Fibroblast of villous mesenchyme (primary cell): ENCODE measurements around the gene RUNX1. TPM values are rescaled to one million over a fixed set of nuclear protein-coding genes. Genes with fewer than 3 reads are reported as not detected.
A peak's percentile ranks its signal among the peaks of the same experiment; 100 is the strongest.

Experiments
- DNase-seq: peaks from one replicate; pipeline ENCODE4 v3.0.0-alpha.2; 2010; ENCODE audit warnings: low read depth
- H3K4me3 ChIP-seq: 2 replicates; pipeline ENCODE4 v1.5.1; 2011; ENCODE audit warnings: low read depth, mild to moderate bottlenecking, low read length
- CTCF ChIP-seq: IDR thresholded peaks from 2 replicates; pipeline ENCODE4 v1.5.1; 2012; ENCODE audit warnings: low read depth, mild to moderate bottlenecking, low read length; ENCODE audit not compliant: insufficient read depth
- total RNA-seq: library from RNA; depleted of rRNA; stranded (reverse); fragments of >200 nt; gene quantifications from 2 replicates; pipeline ENCODE4 v1.2.3, GENCODE V29; 2012

Gene RUNX1
- total RNA-seq, 1 donor: 21.6 TPM

GRCh38 chr21:34782506-34783360, 266.4 kb downstream of the RUNX1 start:
- TF ChIP-seq CTCF: no peak
- no peak overlapping the region for H3K4me3 ChIP-seq
- DNase-seq: no peak

- H3K4me3 ChIP-seq: no peak overlapping the region
- DNase-seq: no peak
- no peak for TF ChIP-seq CTCF
These were observed 267.6 kb downstream of the RUNX1 start for GRCh38 chr21:34781526-34781925.

GRCh38 chr21:34779860-34780259, 269.2 kb downstream of the RUNX1 start:
- no peak for TF ChIP-seq CTCF
- H3K4me3 ChIP-seq: no peak overlapping the region
- DNase-seq: no peak

GRCh38 chr21:34775793-34776192, 273.3 kb downstream of the RUNX1 start:
- no peak overlapping the region for H3K4me3 ChIP-seq
- no peak for DNase-seq
- TF ChIP-seq CTCF: no peak

GRCh38 chr21:34774750-34775149, 274.4 kb downstream of the RUNX1 start:
- DNase-seq: no peak
- TF ChIP-seq CTCF: no peak
- no peak overlapping the region for H3K4me3 ChIP-seq

- DNase-seq: peak; percentile 53
- no peak overlapping the region for H3K4me3 ChIP-seq
- TF ChIP-seq CTCF: no peak
These were observed 277.5 kb downstream of the RUNX1 start for GRCh38 chr21:34771512-34772028.
